ENCODE data around the gene CAGE1. TPM values are rescaled to one million over a fixed set of nuclear protein-coding genes. Genes with fewer than 3 reads are reported as not detected.
"Not testable (repeated sequence)": the region's sequence is repeated elsewhere in the genome, so short reads cannot be mapped to it uniquely, and the experiment has no call there.

Gene CAGE1
- total RNA-seq, 1 donor from 2014 or later = 0.07 TPM

DNA sequence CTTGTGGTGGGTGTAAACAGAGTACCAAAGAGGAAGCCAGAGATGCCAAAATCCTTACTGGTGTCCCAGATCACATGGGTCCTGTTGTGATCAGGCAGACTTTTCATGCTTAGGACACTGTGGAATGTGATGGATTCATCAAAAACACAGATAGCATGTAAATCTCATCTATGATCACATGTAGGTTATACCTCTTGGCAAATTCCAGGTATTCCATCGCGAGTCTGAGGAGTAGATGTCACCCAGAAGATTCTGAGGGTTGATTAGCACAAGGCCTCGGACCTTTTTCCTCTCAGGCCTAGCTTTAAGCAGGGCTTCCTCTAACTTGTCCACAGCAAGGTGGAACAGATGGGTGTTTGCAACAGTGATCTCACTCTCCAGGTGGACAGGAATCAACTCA lies 48.3 kb downstream of the CAGE1 start:
- intact Hi-C loops (cut with micrococcal nuclease) = no loop called here

DNA sequence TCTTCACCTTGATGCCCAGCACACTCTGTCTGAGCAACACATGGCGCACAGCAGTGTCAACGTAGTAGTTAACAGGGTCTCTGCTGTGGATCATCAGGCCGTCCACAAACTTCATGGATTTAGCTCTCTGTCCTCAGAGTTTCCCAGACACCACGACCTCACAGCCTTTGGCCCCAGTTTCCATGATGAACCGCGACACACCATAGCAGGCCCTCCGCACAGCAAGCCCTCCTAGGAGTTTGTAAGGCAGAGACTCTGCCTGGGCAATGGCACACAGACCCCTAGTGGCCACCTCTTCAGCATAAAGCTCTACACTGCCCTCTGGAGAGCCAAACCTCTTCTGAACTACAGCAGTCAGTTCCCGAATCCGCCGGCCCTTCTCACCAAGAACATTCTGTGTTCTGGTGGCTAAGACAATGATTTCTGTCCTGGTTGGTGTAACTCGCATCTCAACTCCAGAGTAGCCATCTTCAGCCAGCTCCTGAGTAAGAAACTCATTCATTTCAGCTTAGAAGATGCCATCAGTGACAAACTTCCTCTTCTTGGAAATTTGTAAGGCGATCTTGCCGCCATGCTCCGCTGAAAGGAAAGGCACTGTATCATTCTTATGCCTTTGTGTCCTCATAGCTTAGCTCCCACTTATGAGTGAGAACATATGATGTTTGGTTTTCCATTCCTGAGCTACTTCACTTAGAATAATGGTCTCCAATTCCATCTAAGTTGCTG lies 50.4 kb downstream of the CAGE1 start:
- intact Hi-C loops (cut with micrococcal nuclease) = not testable (repeated sequence)

DNA sequence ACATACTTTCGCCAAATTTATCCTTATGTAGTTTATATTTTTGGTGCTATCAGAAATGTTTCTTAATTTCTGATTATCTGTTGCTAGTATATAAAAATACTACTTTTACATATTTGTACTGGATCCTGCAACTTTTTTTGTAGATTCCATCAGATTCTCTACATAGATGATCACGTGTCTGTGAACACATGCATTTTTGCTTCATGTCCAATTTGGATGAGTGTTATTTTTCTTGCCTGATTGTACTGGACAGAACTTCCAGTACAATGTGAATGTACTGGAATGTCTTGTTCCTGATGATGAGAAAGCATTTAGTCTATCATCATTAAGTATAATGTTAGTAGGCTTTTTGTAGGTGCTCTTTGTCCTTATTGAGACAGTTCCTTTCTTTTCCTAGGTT lies 51.5 kb downstream of the CAGE1 start:
- intact Hi-C loops (cut with micrococcal nuclease) = no loop called here

DNA sequence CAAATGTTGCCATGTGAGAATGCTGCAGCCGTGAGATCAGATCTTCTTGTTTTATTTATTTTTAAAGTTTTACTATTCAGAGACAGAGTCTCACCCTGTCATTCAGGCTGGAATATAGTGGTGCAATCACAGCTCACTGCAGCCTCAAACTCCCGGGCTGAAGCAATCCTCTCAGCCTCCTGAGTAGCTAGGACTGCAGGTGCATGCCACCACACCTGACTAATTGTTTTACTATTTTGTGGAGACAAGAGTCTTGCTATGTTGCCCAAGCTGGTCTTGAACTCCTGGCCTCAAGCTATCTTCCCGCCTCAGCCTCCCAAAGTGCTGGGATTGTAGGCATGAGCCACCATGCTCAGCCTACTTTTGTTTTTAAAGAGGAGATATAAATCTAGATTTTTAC lies 54.0 kb downstream of the CAGE1 start:
- intact Hi-C loops (cut with micrococcal nuclease) = no loop called here

DNA sequence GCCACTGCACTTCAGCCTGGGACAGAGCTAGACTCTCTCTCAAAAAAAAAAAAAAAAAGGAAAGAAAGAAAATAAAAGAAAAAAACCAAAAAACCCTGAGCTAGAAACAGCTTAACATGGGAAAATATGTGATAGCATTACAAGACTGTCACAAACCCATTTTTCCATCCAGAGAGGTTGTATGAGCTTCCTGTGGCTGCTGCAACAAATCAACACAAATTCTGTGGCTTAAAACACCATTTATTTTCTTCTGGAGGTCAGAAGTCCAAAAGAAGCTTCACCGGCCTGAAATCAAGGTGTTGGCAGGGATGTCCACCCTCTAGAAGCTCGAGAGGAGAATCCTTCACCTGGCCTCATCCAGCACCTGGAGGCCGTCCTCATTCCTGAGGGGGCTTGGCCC lies 54.9 kb downstream of the CAGE1 start:
- intact Hi-C loops (cut with micrococcal nuclease) = no loop called here

DNA sequence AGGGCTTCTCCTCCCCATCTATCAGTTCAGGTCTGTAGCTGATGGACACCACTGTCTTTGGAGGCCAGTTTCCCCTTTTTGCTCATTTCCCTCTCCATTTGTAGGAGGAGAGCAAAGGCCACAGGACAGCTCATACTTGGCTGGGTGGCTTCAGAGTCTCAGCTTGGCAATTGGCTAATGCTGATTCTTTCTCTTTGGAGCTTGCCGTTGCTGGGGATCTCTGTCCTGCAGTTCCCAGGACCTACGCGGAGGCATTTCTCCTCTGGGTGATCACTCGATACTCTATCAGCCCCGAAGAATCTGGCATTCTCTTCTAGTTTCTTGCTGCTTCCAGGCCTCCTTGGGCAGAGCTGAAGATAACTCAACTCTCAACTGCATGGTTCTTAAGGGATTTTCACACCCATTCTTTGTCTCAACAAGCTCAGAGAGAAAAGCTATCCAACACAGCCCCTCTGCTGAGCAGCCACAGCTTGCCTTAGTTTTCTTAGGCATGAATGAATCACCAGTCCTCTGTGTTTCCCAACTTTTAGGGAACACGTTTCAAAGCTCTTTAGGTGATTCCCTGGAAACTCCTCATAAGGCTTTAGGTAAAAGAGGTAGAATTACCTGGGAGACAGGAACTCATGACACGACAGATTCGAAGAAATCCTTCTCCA lies 57.3 kb downstream of the CAGE1 start:
- intact Hi-C loops (cut with micrococcal nuclease) = no loop called here

DNA sequence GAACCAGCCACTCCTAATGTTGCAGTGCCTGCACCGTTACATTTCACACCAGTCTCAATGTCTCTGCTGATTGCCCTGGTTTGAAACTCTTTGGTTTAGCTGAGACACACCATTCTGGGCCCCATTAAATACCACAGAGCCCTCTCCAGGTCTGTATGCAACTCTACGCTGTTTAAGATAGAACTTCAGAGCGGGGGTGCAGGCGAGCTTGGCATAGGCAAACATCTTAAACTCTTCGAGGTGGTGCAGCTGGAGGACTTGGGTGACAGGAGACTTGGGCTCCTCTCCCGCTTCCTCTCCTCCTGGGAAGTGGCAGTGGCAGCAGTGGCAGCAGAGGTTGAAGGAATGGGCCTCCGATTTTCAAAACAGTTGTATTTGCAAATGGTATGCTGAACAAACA lies 58.1 kb downstream of the CAGE1 start:
- intact Hi-C loops (cut with micrococcal nuclease) = no loop called here

DNA sequence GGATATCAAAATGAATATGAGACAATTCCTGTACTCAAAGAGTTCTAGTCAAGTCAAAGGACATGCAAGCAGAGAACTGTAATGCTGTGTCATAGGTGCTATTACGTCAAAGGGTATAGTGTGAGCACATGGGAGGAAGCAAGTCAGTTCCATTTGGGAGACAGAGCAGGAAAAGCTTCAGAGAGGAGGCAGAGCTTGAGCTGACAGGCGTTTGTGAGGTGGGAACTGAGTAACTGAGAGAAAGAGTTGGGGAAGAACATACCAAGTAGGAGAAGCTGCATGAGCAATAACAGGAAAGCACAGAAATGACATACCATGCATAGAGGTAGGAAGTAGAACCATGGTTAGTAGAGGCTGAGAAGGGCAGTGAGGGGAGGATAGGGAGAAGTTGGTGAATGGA lies 61.3 kb downstream of the CAGE1 start:
- intact Hi-C loops (cut with micrococcal nuclease) = no loop called here

DNA sequence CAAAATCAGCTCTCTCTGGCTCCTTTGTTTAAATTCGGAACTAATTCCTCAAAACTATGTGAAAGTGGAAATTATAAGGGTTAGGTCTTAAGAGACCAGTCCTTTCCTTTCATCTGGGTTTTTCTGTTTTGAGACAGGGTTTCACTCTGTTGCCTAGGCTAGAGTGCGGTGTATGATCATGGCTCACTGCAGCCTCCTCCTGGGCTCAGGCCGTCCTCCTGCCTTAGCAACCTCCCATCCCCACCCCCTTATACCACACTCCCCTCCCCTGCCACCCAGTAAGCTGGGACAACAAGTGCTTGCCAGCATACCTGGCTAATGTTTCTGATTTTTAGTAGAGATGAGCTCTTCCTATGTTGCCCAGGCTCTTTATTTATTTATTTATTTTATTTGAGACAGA lies 63.8 kb downstream of the CAGE1 start:
- intact Hi-C loops (cut with micrococcal nuclease) = no loop called here

DNA sequence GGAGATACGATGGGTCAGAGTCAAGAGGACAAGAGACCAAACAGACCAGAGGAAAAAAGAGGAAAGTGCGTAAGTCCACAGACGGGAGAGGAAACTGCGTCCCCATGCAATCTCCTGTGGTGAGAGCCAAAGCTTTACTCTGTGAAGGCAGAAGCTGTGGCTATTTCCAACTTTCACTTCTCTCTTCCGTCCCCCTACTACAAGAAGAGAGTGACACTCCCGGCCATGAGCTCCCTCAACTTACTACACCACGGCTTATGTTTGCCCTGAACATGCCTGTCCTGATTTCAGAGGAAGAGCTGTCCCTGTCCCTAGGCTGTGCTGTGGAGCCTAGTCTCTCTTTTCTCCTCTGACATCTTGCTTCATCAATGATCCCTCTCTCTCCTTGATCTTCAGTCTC lies 65.0 kb downstream of the CAGE1 start:
- intact Hi-C loops (cut with micrococcal nuclease) = no loop called here

DNA sequence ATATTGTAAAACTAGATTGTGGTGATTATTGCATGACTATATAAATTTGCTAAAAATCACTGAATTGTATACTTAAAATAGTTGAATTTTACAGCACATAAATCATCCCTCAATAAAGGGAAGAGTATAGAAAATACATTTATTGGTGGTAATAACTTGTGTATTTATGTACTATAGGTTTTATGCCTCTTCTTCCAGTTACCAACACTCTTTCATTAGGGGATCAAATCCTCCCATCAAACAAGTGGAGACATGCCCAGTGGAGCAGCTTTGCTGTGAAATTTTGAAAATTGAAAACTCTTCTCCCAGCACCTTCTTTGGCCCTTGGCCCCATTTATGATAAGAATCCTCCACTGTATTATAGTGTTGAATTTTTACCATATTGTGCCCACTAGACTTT lies 66.5 kb downstream of the CAGE1 start:
- intact Hi-C loops (cut with micrococcal nuclease) = no loop called here

DNA sequence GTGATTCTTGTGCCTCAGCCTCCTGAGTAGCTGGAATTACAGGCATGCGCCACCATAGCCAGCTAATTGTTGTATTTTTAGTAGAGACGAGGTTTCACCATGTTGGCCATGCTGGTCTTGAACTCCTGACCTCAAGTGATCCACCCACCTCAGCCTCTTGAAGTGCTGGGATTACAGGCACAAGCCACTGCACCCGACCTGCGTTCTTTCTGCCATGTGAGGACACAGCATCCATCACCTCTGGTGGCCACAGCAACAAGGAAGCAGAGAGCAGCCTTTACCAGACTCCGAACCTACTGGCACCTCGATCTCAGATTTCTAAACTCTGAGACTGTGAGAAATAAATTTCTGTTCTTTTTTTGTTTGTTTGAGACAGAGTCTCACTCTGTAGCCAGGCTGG lies 67.7 kb downstream of the CAGE1 start:
- intact Hi-C loops (cut with micrococcal nuclease) = not testable (repeated sequence)

DNA sequence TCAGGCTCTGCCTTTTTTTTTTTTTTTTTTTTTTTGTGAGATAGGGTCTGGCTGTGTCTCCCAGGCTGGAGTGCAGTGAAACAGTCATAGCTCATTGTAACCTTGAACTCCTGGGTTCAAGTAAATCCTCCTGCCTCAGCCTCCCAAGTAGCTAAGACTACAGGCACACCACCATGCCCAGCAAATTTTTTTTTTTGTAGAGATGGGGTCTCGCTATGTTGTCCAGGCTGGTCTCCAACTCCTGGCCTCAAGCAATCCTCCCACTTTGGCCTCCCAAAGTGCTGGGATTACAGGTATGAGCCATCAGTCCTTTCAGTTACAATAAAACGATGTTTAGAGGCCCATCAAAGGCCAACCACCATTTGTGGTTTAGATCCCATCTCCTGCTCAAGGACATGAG lies 70.1 kb downstream of the CAGE1 start:
- intact Hi-C loops (cut with micrococcal nuclease) = not testable (repeated sequence)

DNA sequence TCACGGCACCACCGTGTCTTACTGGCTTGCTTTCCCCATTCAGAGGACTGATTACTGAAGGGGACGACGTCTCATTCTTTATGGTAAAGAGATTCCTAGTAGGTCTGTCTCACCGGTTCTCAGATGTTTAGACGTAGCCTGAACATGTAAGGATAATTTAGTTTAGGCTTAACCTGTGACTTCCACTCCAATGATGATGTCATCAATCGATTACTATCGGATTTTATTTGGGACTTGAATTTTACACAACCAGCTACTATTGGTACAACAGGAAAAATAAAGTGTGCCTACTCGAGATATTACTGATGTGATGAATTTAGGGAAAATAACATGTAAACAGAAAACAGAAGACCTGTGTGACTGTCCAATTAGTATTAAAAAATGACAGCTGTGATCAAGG lies 72.0 kb downstream of the CAGE1 start:
- intact Hi-C loops (cut with micrococcal nuclease) = no loop called here

DNA sequence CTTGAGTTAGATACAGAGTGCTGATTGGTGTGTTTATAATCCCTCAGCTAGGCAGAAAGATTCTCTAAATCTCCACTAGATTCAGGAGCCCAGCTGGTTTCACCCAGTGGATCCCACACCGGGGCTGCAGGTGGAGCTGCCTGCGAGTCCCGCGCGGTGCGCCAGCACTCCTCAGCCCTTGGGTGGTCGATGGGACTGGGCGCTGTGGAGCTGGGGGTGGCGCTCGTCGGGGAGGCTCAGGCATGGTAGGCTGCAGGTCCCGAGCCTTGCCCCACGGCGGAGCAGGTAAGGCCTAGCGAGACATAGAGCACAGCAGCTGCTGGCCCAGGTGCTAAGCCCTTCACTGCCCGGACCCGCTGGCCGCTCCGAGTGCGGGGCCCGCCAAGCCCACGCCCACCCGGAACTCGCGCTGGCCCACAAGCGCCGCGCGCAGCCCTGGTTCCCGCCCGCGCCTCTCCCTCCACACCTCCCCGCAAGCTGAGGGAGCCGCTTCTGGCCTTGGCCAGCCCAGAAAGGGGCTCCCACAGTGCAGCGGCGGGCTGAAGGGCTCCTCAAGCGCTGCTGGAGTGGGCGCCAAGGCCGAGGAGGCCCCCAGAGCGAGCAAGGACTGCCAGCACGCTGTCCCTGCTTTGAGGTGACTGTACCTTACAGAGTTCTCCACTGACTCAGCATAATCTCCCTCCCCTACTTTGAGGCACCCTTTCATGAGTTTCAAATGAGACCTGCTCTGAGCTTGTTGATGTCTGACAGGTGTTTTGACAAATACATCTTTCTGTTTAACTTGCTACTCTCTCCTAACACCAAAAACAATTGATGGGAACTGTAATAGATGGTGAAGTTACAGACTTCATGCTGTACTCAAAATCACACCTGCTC lies 72.6 kb downstream of the CAGE1 start:
- intact Hi-C loops (cut with micrococcal nuclease) = no loop called here

DNA sequence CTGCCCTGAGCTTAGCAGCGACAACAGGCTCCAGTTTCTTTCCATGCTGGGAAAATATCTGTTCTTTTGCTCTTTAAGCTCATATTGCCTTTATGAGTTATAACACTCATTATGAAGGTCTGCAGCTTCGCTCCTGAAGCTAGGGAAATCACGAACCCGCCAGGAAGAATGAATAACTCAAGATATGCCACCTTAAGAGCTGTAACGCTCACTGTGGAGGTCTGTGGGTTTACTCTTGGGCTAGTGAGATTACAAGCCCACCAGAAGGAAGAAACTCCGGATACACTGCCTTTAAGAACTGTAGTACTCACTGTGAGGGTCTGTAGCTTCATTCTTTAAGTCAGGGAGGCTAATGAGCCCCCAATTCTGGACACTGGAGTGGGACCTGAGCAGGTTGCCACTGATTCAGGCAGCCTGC lies 73.6 kb downstream of the CAGE1 start:
- intact Hi-C loops (cut with micrococcal nuclease) = no loop called here

DNA sequence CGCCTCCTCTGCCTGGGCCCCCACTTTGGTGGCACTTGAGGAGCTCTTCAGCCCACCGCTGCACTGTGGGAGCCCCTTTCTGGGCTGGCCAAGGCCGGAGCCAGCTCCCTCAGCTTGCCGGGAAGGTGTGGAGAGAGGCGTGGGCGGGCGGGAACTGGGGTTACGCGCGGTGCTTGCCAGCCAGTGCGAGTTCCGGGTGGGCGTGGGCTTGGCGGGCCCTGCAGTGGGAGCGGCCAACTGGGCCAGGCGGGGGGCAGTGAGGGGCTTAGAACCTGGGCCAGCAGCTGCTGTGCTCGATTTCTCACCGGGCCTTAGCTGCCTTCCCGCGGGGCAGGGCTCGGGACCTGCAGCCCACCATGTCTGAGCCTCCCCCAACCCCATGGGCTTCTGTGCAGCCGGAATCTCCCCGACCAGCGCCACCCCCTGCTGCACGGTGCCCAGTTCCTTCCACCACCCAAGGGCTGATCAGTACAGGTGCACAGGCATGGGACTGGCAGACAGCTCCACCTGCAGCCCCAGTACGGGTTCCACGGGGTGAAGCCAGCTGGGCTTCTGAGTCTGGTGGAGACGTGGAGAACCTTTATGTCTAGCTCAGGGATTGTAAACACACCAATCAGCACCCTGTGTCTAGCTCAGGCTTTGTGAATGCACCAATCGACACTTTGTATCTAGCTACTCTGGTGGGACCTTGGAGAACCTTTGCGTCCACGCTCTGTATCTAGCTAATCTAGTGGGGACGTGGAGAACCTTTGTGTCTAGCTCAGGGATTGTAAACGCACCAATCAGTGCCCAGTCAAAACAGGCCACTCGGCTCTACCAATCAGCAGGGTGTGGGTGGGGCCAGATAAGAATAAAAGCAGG lies 74.2 kb downstream of the CAGE1 start:
- intact Hi-C loops (cut with micrococcal nuclease) = not testable (repeated sequence)

DNA sequence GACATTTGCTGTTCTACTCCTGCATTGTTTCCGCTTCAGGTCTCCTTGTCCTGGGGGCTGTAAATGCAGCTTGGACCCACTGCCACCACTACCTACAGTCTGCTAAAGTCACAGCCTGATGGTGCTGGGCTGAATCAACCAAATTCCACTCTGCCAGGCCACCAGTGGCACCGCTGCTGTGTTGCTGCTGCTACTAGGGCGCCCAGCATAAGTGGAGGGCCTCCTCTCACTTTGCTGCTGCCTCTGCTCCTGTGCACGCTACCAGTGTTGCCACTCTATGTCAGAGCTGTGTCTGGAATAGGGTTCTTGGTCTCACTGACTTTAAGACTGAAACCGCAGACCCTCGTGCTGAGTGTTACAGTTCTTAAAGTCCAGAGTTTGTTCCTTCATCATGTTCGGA lies 75.1 kb downstream of the CAGE1 start:
- intact Hi-C loops (cut with micrococcal nuclease) = no loop called here

DNA sequence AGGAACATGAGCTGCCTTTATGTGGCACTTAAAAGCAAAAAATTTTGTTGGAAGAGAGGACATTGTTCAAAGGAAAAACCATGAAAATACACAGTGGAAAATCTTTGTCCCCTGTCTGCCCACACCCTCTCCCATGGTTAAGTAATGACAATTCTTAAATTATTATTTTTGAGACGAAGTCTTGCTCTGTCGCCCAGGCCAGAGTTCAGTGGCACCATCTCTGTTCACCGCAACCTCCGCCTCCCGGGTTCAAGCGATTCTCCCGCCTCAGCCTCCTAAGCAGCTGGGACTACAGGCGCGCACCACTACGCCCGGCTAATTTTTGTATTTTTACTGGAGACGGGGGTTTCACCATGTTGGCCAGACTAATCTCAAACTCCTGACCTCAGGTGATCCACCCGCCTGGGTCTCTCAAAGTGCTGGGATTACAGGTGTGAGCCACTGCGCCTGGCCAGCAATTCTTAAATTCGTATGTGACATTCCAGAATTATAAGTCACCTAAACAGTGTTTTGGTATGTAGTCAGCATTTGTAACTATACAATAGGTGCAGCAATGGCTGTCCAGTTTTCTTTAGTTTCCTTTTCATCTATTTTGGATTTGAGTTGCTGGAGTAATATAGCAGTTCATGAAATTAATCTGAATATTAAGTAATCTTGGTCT lies 75.9 kb downstream of the CAGE1 start:
- intact Hi-C loops (cut with micrococcal nuclease) = loop anchor here (1.0 to 2.0 kb wide), 10 partner anchors 31 to 1122 kb away; partner anchors contain the start of genes BLOC1S5, CAGE1, EEF1E1 and RIOK1
